Measurements from ENCODE around the gene GAK.

- TF ChIP-seq CTCF (IDR thresholded peaks at IDR 0.05; ENCODE audit: insufficient read depth, low read length, poor library complexity, severe bottlenecking): no peak
- TF ChIP-seq EZH2phosphoT487 (conservative IDR thresholded peaks at IDR 0.05; ENCODE audit: low read length): no peak
Observed at GRCh38 chr4:960140-960635, 28.1 kb upstream of the GAK start.

Measured in SU-DHL-6 (cell line).